ENCODE data around the gene WFIKKN1.

DNA sequence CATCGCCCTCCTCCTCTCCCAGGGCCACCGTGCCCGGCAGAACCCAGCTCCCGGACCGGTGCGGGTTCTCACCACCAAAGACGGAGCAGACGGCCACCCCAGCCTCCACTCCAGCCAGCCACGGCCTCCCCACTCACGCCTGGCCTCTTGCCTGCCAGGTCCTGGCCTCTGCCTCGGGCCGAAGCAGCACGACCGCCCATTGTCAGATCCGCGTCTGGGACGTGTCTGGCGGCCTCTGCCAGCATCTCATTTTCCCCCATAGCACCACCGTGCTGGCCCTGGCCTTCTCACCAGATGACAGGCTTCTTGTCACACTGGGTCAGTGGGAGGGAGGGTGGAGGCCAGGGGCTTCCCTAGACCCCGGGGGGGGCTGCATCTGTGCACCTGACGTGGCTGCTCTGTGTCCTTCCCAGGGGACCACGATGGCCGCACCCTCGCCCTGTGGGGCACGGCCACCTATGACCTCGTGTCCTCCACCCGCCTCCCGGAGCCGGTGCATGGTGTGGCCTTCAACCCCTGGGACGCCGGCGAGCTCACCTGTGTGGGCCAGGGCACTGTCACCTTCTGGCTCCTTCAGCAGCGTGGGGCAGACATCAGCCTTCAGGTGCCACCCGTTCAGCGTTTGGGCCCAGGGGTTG lies 30.5 kb downstream of the WFIKKN1 start:
- no peak for TF ChIP-seq POLR2A (IDR thresholded peaks at IDR 0.05)
- TF ChIP-seq, protein P1, sequence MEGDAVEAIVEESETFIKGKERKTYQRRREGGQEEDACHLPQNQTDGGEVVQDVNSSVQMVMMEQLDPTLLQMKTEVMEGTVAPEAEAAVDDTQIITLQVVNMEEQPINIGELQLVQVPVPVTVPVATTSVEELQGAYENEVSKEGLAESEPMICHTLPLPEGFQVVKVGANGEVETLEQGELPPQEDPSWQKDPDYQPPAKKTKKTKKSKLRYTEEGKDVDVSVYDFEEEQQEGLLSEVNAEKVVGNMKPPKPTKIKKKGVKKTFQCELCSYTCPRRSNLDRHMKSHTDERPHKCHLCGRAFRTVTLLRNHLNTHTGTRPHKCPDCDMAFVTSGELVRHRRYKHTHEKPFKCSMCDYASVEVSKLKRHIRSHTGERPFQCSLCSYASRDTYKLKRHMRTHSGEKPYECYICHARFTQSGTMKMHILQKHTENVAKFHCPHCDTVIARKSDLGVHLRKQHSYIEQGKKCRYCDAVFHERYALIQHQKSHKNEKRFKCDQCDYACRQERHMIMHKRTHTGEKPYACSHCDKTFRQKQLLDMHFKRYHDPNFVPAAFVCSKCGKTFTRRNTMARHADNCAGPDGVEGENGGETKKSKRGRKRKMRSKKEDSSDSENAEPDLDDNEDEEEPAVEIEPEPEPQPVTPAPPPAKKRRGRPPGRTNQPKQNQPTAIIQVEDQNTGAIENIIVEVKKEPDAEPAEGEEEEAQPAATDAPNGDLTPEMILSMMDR (IDR thresholded peaks at IDR 0.05) = peak in 2 of 6 experiments; percentile 11 to 24
